Left kidney (tissue), 2 donors: ENCODE results near the gene TRIP13. TPM values are rescaled to one million over a fixed set of nuclear protein-coding genes. Genes with fewer than 3 reads are reported as not detected.
A peak's percentile ranks its signal among the peaks of the same experiment; 100 is the strongest.

Source experiments
- DNase-seq: peaks from one replicate; pipeline ENCODE4 v3.0.0-alpha.2; 2013
- polyA plus RNA-seq: library from polyadenylated mRNA; unstranded; fragments of 120-200 nt; gene quantifications from one replicate; pipeline ENCODE4 v1.2.1, GENCODE V29; 2013; ENCODE audit not compliant: insufficient read length

TRIP13 gene
- polyA plus RNA-seq, 1 donor = 14.5 TPM

GRCh38 chr5:955886-956761, 63.4 kb downstream of the TRIP13 start:
- DNase-seq = no peak

DNA sequence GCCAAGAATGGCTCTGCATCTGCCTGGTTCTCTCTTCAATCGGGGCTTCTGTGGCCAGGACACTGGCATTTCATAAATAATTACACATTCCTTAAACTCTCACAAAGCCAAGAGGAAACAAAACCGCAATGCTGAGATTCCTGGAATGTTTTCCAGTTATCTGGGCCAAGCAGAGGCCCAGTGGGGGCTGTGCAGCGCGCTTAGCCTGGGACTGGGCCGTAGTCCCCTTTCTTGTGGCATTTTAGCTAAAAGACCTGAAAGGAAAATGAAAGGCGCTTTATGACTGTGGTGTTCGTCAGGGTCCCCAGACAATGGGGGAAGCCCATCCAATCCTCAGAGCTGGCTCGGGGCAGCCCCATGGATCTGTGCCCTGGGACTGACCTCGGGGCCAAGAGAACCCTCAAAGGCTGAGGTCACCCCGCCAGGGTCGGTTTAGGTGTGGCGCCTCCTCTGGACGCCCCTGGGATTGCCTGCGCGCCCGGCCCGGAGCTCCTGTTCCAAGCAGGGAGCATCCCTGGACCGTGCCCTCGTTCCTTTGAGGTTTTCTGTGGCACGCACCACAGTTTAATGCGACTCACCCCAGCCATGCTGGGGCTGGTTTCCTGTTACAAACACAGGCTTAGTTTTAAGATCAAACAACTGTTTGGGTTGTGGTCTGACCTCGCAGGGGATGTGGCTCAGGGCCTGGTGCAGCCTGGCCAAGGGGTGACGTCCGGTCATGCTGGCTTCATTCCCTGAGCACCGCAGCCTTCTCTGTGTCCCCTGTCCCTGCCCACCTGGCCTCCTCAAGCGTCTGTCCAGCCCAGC, 64.5 kb downstream of the TRIP13 start:
- DNase-seq = peak; percentile 62

- DNase-seq = no peak
Measured at GRCh38 chr5:957748-958485, 65.2 kb downstream of the TRIP13 start.

GRCh38 chr5:958701-959571, 66.3 kb downstream of the TRIP13 start:
- no peak for DNase-seq

- no peak for DNase-seq
Measured at GRCh38 chr5:959581-960531, 67.2 kb downstream of the TRIP13 start.

GRCh38 chr5:960551-960950, 67.9 kb downstream of the TRIP13 start:
- DNase-seq = no peak

GRCh38 chr5:961002-961710, 68.5 kb downstream of the TRIP13 start:
- DNase-seq = no peak

GRCh38 chr5:961711-962240, 69.1 kb downstream of the TRIP13 start:
- no peak for DNase-seq

- DNase-seq = no peak
Measured at GRCh38 chr5:962386-962785, 69.7 kb downstream of the TRIP13 start.

- DNase-seq = no peak
Measured at GRCh38 chr5:962801-963200, 70.1 kb downstream of the TRIP13 start.

GRCh38 chr5:963310-963672, 70.6 kb downstream of the TRIP13 start:
- DNase-seq = no peak

DNA sequence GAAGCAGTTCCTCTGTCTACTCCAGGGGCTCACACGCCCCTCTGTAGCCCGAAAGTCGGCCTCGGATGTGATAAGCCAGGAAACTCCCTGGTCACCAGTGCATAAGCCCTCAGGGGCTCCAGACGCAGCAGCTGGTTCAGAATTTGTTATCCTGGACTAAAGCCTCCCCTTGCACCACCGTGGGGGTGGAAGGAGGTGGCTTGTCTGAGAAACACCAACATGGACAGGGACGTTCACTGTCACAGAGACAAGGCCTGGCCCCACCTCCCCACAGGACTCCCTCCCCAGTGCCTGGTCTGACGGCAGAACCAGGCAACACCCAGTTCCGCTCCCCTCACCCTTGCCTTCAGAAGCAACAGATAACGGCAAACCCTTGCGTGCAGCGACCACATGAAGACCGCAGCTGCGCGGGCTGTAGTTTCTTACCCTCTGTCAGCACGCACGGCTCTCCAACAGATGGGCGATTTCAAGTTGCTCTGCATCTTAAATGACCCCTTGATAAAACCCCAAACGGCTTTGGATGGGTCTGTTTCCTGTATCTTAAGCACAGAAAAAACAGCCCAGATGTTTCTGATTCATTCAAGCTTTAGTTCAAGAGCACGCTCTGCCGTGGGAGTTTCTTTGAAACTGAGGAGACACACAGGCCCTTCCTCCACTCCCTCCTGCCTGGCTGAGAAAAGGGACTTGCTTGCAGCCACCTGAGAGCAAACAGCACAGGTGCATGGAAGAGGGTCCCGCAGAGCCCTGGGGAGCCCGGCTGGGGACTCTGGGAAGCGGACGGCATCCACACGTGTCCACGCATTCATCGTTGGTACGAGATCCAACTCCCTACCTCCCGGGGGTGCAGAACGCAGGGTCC, 71.2 kb downstream of the TRIP13 start:
- peak; percentile 71 for DNase-seq

DNA sequence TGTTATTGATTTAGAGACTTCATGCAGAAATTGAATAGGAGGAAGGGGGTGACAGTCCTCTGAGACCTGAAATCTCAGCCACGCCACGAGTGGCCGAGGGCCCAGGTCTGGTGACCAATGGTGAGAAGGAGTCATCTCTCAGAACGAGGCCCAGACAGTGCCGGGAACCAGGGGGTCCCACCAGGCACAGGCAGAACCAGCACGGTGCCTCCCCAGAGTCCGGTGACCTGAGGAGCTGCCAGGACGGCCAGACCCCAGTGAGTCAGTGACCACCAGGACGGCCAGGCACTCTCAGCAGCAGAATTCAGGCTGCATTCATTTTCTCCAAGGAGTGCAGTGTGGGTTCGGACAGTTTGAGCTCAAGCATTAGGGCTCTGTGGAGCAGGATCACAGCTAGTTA, 72.1 kb downstream of the TRIP13 start:
- DNase-seq = no peak

DNA sequence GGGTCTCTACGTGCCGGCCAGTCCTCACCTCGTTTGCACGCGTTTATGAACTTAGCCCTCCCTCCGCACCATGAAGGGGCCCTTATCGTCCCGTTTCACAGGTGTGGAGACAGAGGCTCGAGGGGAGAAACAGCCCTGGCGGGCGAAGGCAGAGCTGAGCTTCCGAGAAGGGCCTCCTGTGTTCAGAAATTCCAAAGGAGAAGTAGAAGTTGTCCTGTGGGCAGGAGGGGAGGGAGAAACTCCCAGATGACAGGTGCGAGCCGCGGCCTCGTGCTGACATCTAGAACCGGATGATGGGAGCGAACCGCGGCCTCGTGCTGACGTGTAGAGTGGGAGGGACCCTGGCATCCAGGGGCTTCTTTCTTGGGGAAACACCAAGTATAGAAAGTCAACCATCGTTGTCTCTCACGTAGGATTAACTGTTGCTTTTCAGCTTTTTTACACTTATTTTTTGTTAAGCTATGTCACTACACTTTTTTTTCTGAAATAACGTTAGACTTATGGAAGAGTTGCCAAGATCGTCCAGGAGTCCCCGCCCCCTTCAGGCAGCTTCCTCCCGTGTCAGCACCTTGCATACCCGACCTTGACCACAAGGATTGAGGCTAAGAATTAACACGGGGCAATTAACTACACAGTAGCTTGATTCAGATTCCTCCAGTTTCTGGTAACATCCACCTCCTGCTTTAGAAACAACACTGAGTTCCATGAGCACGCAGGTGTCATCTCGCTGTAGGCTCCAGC, 73.1 kb downstream of the TRIP13 start:
- no peak for DNase-seq

DNA sequence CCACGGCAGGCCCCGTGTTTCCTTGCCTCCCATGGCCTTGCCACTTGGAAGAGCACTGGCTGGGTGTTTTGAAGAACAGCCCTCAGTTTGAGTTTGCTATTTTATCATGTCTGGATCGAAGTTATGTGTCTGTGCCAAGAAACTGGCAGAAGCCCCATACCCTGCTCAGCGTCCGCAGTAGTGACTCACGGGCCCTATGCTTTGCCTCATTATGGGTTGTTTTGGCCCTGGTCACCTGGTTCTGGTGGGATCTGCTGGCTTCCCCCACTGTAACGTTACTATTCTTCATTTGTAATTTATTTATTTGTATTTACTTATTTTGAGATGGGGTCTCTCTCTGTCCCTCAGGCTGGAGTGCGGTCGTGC, 73.6 kb downstream of the TRIP13 start:
- DNase-seq = no peak

DNA sequence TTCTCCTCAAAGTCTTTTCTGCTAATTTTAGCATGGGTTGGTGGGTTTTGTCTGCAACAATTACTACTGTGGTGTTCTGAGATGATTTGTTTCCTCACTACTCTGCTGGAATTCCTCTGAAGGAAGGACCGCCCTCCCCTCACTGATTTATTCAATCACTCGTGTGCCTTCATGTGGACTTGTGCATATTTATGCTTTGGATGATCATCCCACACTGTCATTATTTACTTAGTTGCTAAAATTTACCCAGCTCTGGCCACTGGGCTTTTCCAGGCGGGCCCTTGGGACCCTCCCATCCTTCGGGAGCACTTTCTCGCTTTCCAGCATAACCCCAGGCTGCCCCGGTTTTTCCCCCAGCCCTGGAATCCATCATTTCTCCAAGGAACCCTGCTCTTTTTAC, 74.3 kb downstream of the TRIP13 start:
- no peak for DNase-seq
